ENCODE data around the gene MACROD2. TPM values are rescaled to one million over a fixed set of nuclear protein-coding genes. Genes with fewer than 3 reads are reported as not detected.

Gene MACROD2
- polyA plus RNA-seq, 1 donor: 5.4 TPM

GRCh38 chr20:16017656-16018055 is 2022.3 kb downstream of the MACROD2 start:
- no peaks in the 10 kb centered on the region for H3K27me3 ChIP-seq (ENCODE audit: control insufficient read depth, insufficient read depth, low read length)
- H3K4me3 ChIP-seq (ENCODE audit: low read length): no peak overlapping the region
- no peaks in the 10 kb centered on the region for H3K4me1 ChIP-seq (ENCODE audit: control insufficient read depth, insufficient read depth, low read length)
- no peaks in the 10 kb centered on the region for H3K36me3 ChIP-seq (ENCODE audit: control insufficient read depth, insufficient read depth, low read length)
- no peaks in the 10 kb centered on the region for H3K9me3 ChIP-seq (ENCODE audit: control insufficient read depth, low read depth, low read length)
- no peak overlapping the region for H3K27ac ChIP-seq (ENCODE audit: low read length)
- WGBS (ENCODE audit: insufficient coverage, low lambda C conversion rate): no CpG with 5 or more reads among the region's 1 CpG
- DNase-seq: no peak

GRCh38 chr20:16018881-16019280 is 2023.6 kb downstream of the MACROD2 start:
- DNase-seq: no peak
- Histone ChIP-seq H3K4me1 (ENCODE audit: control insufficient read depth, insufficient read depth, low read length) (no peaks in the 10 kb centered on the region), H3K27me3 (ENCODE audit: control insufficient read depth, insufficient read depth, low read length) (no peaks in the 10 kb centered on the region), H3K4me3 (ENCODE audit: low read length) (no peak overlapping the region), H3K27ac (ENCODE audit: low read length) (no peak overlapping the region), H3K9me3 (ENCODE audit: control insufficient read depth, low read depth, low read length) (no peaks in the 10 kb centered on the region), H3K36me3 (ENCODE audit: control insufficient read depth, insufficient read depth, low read length) (no peaks in the 10 kb centered on the region)

- WGBS (ENCODE audit: insufficient coverage, low lambda C conversion rate): 100% methylated on average over 1 of the region's 3 CpGs
- DNase-seq: no peak
- H3K27me3 ChIP-seq (ENCODE audit: control insufficient read depth, insufficient read depth, low read length): no peaks in the 10 kb centered on the region
- no peaks in the 10 kb centered on the region for H3K4me1 ChIP-seq (ENCODE audit: control insufficient read depth, insufficient read depth, low read length)
- H3K27ac ChIP-seq (ENCODE audit: low read length): no peak overlapping the region
- no peak overlapping the region for H3K4me3 ChIP-seq (ENCODE audit: low read length)
- no peaks in the 10 kb centered on the region for H3K36me3 ChIP-seq (ENCODE audit: control insufficient read depth, insufficient read depth, low read length)
- no peaks in the 10 kb centered on the region for H3K9me3 ChIP-seq (ENCODE audit: control insufficient read depth, low read depth, low read length)
These were observed 2025.7 kb downstream of the MACROD2 start for GRCh38 chr20:16020971-16021370.

GRCh38 chr20:16025084-16025483 is 2029.8 kb downstream of the MACROD2 start:
- no CpG with 5 or more reads among the region's 1 CpG for WGBS (ENCODE audit: insufficient coverage, low lambda C conversion rate)
- no peak overlapping the region for H3K4me3 ChIP-seq (ENCODE audit: low read length)
- H3K27ac ChIP-seq (ENCODE audit: low read length): no peak overlapping the region
- no peaks in the 10 kb centered on the region for H3K27me3 ChIP-seq (ENCODE audit: control insufficient read depth, insufficient read depth, low read length)
- no peaks in the 10 kb centered on the region for H3K9me3 ChIP-seq (ENCODE audit: control insufficient read depth, low read depth, low read length)
- no peak for DNase-seq
- no peaks in the 10 kb centered on the region for H3K36me3 ChIP-seq (ENCODE audit: control insufficient read depth, insufficient read depth, low read length)
- no peaks in the 10 kb centered on the region for H3K4me1 ChIP-seq (ENCODE audit: control insufficient read depth, insufficient read depth, low read length)

GRCh38 chr20:16027686-16028085 is 2032.4 kb downstream of the MACROD2 start:
- H3K36me3 ChIP-seq (ENCODE audit: control insufficient read depth, insufficient read depth, low read length): no peaks in the 10 kb centered on the region
- no peak for DNase-seq
- H3K4me3 ChIP-seq (ENCODE audit: low read length): no peak overlapping the region

DNA sequence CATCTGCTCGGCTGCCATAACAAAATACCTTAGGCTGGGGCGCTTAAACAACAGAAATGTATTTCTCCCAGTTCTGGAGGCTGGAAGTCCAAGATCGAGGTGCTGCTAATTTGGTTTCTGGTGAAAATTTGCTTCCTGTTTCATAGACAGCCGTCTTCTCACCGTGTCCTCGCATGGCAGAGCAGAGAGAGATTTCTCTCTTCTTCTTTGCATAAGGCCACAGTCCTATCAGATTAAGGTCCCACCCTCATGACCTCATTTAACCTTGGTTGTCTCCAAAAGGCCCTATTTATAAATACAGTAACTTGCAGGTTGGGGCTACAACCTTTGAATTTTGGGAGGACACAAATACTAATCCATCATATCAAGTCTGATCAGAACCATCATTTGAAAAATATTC is 2033.6 kb downstream of the MACROD2 start:
- H3K27me3 ChIP-seq (ENCODE audit: control insufficient read depth, insufficient read depth, low read length): no peaks in the 10 kb centered on the region
- H3K36me3 ChIP-seq (ENCODE audit: control insufficient read depth, insufficient read depth, low read length): no peaks in the 10 kb centered on the region
- no peak overlapping the region for H3K4me3 ChIP-seq (ENCODE audit: low read length)
- H3K4me1 ChIP-seq (ENCODE audit: control insufficient read depth, insufficient read depth, low read length): no peaks in the 10 kb centered on the region
- WGBS (ENCODE audit: insufficient coverage, low lambda C conversion rate): no CpG with 5 or more reads among the region's 6 CpGs
- H3K27ac ChIP-seq (ENCODE audit: low read length): no peak overlapping the region
- no peaks in the 10 kb centered on the region for H3K9me3 ChIP-seq (ENCODE audit: control insufficient read depth, low read depth, low read length)
- DNase-seq: no peak

More at GRCh38 chr20:16027686-16028085, 2032.4 kb downstream of the MACROD2 start:
- Histone ChIP-seq H3K4me1 (ENCODE audit: control insufficient read depth, insufficient read depth, low read length) (no peaks in the 10 kb centered on the region), H3K27me3 (ENCODE audit: control insufficient read depth, insufficient read depth, low read length) (no peaks in the 10 kb centered on the region), H3K27ac (ENCODE audit: low read length) (no peak overlapping the region), H3K9me3 (ENCODE audit: control insufficient read depth, low read depth, low read length) (no peaks in the 10 kb centered on the region)

- DNase-seq: no peak
- no peaks in the 10 kb centered on the region for H3K9me3 ChIP-seq (ENCODE audit: control insufficient read depth, low read depth, low read length)
- no peaks in the 10 kb centered on the region for H3K36me3 ChIP-seq (ENCODE audit: control insufficient read depth, insufficient read depth, low read length)
- H3K27ac ChIP-seq (ENCODE audit: low read length): no peak overlapping the region
- no peaks in the 10 kb centered on the region for H3K4me1 ChIP-seq (ENCODE audit: control insufficient read depth, insufficient read depth, low read length)
- no peak overlapping the region for H3K4me3 ChIP-seq (ENCODE audit: low read length)
- H3K27me3 ChIP-seq (ENCODE audit: control insufficient read depth, insufficient read depth, low read length): no peaks in the 10 kb centered on the region
- 83% methylated on average over 1 of the region's 2 CpGs for WGBS (ENCODE audit: insufficient coverage, low lambda C conversion rate)
These were observed 2034.9 kb downstream of the MACROD2 start for GRCh38 chr20:16030253-16030652.

DNA sequence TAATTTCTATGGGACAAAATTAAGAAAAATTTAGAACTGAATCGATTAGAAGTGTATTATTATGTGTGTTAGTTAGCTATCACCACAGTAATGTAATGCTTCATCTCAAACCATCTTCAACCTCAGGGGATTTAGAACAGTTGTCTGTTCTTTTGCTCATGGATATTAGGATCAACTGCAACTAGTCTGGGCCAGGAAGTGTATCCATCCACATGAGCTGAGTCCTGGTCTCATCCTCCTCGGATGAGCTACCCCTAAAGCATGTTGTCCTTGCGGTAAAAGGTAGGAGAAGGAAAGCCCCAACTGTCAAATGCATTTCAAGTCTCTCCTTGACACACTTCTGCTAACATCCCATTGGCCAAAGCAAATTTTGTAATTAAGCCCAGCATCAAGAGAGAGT is 2040.3 kb downstream of the MACROD2 start:
- H3K4me1 ChIP-seq (ENCODE audit: control insufficient read depth, insufficient read depth, low read length): no peaks in the 10 kb centered on the region
- no peaks in the 10 kb centered on the region for H3K36me3 ChIP-seq (ENCODE audit: control insufficient read depth, insufficient read depth, low read length)
- no peak overlapping the region for H3K4me3 ChIP-seq (ENCODE audit: low read length)
- no peaks in the 10 kb centered on the region for H3K9me3 ChIP-seq (ENCODE audit: control insufficient read depth, low read depth, low read length)
- no CpG with 5 or more reads among the region's 3 CpGs for WGBS (ENCODE audit: insufficient coverage, low lambda C conversion rate)
- no peak for DNase-seq
- H3K27ac ChIP-seq (ENCODE audit: low read length): no peak overlapping the region
- no peaks in the 10 kb centered on the region for H3K27me3 ChIP-seq (ENCODE audit: control insufficient read depth, insufficient read depth, low read length)

- H3K27me3 ChIP-seq (ENCODE audit: control insufficient read depth, insufficient read depth, low read length): no peaks in the 10 kb centered on the region
- no peak for DNase-seq
- no peaks in the 10 kb centered on the region for H3K4me1 ChIP-seq (ENCODE audit: control insufficient read depth, insufficient read depth, low read length)
- H3K36me3 ChIP-seq (ENCODE audit: control insufficient read depth, insufficient read depth, low read length): no peaks in the 10 kb centered on the region
- no peak overlapping the region for H3K4me3 ChIP-seq (ENCODE audit: low read length)
- WGBS (ENCODE audit: insufficient coverage, low lambda C conversion rate): 80% methylated on average over 1 of the region's 1 CpG
- no peaks in the 10 kb centered on the region for H3K9me3 ChIP-seq (ENCODE audit: control insufficient read depth, low read depth, low read length)
- no peak overlapping the region for H3K27ac ChIP-seq (ENCODE audit: low read length)
These were observed 2041.0 kb downstream of the MACROD2 start for GRCh38 chr20:16036331-16036730.

GRCh38 chr20:16040742-16041141 is 2045.4 kb downstream of the MACROD2 start:
- DNase-seq: no peak
- no peaks in the 10 kb centered on the region for H3K4me1 ChIP-seq (ENCODE audit: control insufficient read depth, insufficient read depth, low read length)
- no peak overlapping the region for H3K4me3 ChIP-seq (ENCODE audit: low read length)
- no peaks in the 10 kb centered on the region for H3K36me3 ChIP-seq (ENCODE audit: control insufficient read depth, insufficient read depth, low read length)
- no peak overlapping the region for H3K27ac ChIP-seq (ENCODE audit: low read length)
- H3K27me3 ChIP-seq (ENCODE audit: control insufficient read depth, insufficient read depth, low read length): no peaks in the 10 kb centered on the region
- H3K9me3 ChIP-seq (ENCODE audit: control insufficient read depth, low read depth, low read length): no peaks in the 10 kb centered on the region

GRCh38 chr20:16042731-16043130 is 2047.4 kb downstream of the MACROD2 start:
- Histone ChIP-seq H3K27ac (ENCODE audit: low read length) (no peak overlapping the region), H3K4me1 (ENCODE audit: control insufficient read depth, insufficient read depth, low read length) (no peaks in the 10 kb centered on the region), H3K27me3 (ENCODE audit: control insufficient read depth, insufficient read depth, low read length) (no peaks in the 10 kb centered on the region), H3K36me3 (ENCODE audit: control insufficient read depth, insufficient read depth, low read length) (no peaks in the 10 kb centered on the region), H3K9me3 (ENCODE audit: control insufficient read depth, low read depth, low read length) (no peaks in the 10 kb centered on the region), H3K4me3 (ENCODE audit: low read length) (no peak overlapping the region)
- no CpG with 5 or more reads among the region's 1 CpG for WGBS (ENCODE audit: insufficient coverage, low lambda C conversion rate)
- no peak for DNase-seq
